NCI-H2029 (cell line): ENCODE measurements around the gene G3BP1.
"Not testable (repeated sequence)": the region's sequence is repeated elsewhere in the genome, so short reads cannot be mapped to it uniquely, and the experiment has no call there.

Experiments used
- DNase-seq: peaks from one replicate; lab custom pipeline; 2025; lab: John Stamatoyannopoulos, UW

The G3BP1 gene

DNA sequence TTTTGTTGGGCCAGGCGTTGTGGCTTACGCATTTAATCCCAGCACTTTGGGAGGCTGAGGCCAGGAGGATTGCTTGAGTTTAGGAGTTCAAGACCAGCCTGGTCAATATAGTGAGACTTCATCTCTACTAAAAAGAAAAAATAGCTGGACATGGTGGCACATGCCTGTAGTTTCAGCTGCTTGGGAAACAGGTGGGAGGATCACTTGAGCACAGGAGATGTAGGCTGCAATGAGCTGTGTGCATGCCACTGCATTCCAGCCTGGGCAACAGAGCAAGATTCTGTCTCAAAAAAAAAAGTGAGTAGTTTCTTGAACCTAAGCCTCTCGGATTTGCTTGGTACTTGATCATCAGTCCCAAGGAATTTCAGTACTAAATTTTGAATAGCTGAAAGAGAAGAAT, 26.9 kb downstream of the G3BP1 start:
- no peak for DNase-seq

GRCh38 chr5:151799407-151799806, 27.7 kb downstream of the G3BP1 start:
- DNase-seq, result no peak

DNA sequence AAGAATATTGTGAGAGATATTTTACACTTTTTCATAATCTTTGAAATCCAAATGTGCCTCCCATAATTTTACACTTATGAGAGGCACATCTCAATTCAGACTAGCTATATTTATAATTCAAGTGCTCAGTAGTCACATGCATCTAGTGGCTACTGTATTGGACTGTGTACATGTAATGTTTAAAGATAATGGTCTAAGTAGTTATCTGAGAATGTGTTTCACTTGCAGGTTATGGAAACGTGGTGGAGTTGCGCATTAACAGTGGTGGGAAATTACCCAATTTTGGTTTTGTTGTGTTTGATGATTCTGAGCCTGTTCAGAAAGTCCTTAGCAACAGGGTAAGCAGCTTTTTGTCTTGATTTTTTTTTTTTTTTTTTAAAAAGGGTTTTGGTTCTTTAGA, 28.8 kb downstream of the G3BP1 start:
- no peak for DNase-seq

DNA sequence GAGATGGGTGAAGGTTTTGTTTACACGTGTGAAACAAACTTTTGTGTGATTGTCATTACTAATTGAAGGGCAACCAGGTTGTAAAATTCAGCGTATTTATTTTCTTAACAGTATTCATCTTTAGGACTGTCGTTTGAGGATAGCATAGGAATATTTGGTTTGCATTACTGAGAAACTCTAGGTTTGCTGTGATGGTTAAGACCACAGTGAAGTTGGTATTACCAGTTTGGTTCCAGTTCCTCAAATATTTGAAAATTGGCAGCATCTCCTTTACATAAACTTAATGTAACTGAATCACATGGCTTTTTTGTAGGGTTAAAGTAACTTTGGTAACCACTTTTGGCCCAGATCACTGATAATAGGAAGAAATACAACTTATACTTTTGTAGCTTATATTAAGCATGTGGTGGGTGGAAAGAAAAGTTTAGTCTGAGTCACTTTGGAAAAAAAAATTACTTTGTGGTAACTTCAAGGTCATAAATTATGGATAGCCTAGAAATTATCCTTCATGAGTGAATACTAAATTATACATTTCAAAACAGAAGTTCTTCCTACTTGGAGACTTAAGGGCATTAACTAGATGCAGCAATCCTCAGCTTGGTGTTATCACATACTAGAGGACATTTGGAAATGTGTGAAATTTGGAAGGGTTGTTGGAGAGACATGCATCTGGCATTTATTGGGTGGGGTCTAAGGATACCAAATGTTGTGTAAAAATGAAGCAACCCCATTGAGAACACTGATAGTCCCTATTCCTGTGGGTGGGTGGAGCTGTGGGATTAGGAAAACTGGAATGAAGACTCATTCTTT, 33.9 kb downstream of the G3BP1 start:
- no peak for DNase-seq

DNA sequence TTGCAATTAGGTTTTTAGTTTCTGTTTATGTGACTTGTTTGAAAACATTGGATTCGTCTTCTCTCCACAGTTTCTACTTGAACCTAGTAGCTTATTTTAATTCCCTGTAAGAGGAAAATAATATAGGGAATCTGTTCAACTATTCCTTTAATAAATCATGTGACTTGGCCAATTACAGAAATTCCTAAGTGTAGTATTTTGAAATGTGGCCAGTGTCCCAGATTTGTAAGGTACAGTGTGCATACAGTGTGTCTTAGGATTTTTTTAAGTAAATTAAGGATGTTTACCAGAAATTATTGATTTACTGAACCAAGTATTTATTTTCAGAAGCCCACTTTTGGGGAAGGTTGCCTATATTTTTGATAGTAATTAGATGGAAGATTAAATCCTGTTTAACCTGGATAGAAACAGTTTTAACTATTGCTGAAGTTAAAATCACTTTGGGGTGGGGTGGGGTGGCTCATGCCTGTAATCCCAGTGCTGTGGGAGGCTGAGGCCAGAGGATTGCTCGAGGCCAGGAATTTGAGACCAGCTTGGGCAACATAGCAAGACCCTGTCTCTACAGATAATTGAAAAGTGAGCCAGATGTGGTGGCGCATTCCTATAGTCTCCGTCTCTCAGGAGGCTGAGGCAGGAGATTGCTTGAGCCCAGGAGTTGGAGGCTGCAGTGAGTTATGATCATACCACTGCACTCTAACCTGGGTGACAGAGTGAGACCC, 36.9 kb downstream of the G3BP1 start:
- no peak for DNase-seq

DNA sequence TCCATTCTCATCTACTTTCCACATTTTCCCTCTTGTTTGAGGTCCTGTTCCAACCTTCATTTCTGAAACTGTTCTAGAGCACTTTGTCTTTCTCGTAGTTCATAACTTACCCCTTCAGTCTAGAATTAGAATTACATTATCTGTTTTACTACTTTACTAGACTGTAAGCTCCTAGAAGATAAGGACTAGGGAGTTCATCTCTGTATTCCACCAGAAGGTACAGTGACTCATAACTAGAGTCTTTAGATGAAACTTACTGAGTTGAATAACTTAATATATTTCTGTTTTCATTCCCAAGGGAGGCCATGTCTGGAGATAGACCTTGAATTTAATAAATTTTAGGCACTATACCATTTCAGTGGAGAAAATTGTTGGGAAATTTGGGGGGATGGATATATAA, 38.7 kb downstream of the G3BP1 start:
- no peak for DNase-seq

- DNase-seq, result no peak
These were observed 39.1 kb downstream of the G3BP1 start for GRCh38 chr5:151810897-151811296.

GRCh38 chr5:151811593-151812321, 40.0 kb downstream of the G3BP1 start:
- DNase-seq, result no peak

GRCh38 chr5:151812757-151813309, 41.1 kb downstream of the G3BP1 start:
- DNase-seq, result no peak

GRCh38 chr5:151815051-151815450, 43.3 kb downstream of the G3BP1 start:
- no peak for DNase-seq

DNA sequence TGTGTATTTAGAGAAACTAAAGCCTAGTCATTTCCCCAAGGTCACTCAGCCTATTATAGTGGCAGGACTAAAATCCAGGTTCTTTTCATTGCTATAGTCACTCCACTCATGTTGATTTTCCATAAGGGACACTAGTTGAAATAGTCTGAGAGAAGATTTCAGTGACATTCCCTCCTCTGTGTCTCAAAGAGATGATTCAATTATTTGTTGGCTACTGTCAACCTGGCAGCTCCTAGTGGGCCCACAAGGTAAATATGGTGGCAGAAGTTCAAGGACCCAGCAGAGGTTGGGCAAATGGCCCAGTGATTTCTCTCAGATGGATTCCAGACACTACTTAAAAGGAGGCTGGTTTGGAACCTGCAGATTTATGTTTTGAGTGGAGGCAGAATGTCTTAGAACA, 48.1 kb downstream of the G3BP1 start:
- DNase-seq, result peak; percentile 64

DNA sequence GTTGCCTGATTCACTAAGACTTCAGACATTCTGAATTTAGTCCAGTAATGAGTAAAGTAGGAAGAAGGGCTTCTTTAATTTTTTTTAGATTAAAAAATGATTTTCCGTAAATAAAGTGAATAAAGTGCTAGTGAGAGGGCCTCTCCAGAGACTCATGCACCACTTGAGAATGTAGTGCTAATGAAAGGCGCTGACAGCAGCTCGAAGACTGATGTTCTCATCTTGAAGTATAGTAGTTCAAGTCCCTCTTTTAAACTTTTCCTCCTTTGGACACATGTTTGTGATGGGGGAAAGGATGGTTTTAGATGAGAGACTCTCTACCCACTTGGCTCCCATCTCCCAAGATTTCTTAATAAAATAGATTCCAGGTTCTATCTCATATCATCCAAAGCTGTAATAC, 48.5 kb downstream of the G3BP1 start:
- no peak for DNase-seq

DNA sequence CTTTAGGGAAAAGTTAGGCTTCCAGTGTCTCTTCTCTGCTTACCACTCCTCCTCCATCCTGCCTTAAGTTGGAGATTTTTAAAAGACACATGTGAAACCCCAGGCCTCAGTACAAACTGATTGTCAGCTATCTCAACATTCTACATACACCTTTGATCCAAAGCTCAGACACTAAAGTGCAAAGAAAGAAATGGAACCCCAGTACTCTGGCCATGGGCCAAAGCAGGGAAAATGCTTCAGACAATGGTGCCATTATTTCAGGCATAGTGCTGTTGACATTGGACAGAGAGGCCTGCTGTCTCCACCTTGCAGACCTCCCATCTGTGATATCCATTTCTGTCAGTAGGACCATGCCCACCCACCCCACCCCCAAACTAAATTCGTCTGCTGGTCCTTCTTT, 49.1 kb downstream of the G3BP1 start:
- DNase-seq, result peak; percentile 5

DNA sequence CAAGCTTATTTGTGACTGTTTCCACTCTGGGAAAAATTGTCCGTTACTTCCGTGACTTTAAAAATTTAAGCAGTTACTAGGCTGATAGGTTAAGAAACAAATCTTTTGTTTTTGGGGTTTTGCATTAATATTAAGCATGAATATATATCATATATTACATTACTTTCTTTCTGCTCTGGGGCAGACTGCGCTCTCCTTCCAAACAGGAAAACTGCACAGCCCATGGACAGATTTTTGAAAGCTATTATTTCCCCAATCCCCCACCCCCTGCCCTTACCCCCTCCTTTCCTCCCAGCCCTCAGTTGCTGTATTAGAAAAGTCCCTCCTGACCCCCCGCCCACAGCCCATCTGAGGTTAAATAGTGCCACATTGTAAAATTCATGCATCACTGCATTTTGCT, 50.4 kb downstream of the G3BP1 start:
- no peak for DNase-seq

DNA sequence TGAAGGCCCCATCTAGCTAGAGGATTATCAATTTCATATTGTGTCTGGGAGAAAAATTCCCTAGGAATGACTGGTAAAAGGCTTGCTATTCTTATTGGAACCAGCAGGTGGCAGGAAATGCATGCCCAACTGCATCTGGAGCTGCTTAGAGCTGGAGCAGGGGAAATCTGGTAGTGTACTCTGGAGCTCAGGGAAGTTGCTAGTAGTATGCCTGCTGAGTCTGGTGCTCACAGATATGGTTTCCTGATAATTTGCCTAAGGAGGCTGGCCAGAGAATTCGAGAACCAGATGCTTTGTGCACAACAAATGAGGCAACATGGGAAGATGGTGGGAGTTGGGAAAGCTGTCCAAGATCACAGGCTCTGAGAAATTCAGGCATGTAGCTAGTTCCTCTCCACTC, 53.7 kb downstream of the G3BP1 start:
- peak; percentile 59 for DNase-seq

DNA sequence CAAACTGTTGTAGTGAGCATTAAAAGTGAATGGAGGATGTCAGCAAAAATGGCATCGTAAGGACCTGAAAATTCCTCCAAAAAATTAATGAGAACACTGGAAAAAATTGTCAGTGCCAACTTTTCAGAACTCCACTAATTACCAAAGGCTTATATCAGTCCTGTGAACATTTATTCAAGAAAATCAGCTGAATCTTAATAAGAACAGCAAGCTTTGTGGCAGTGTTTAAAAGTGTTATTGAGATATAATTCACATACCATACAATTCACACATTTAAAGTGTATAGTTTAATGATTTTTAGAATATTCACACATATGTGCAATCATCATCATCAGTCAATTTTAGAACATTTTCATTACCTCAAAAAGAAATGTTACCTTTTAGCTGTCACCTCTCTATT, 57.6 kb downstream of the G3BP1 start:
- DNase-seq, result no peak

DNA sequence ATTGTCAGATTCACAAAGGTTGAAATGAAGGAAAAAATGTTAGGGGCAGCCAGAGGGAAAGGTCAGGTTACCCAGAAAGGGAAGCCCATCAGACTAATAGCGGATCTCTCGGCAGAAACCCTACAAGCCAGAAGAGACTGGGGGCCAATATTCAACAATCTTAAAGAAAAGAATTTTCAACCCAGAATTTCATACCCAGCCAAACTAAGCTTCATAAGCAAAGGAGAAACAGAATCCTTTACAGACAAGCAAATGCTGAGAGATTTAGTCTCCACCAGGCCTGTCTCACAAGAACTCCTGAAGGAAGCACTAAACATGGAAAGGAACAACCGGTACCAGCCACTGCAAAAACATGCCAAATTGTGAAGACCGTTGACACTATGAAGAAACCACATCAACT, 61.1 kb downstream of the G3BP1 start:
- DNase-seq, result not testable (repeated sequence)

DNA sequence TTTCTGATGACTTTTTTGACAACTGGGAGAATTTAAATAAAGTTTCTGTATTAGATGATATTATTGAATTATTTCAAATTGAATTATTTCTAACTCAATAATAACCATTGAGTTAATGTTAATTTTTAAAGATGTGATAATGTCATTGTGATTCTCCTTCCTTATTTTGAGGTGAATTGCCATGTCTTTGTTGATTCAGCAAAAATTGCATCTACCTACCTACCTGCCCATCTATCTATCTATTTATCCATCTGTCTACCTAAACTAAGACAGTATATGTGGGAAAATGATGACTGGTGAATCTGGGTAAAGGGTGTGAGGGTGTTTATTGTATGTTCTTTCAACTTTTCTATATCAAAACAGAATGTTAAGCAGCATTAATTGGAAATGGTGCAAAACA, 75.0 kb downstream of the G3BP1 start:
- no peak for DNase-seq

GRCh38 chr5:151847871-151848270, 76.1 kb downstream of the G3BP1 start:
- DNase-seq, result no peak

DNA sequence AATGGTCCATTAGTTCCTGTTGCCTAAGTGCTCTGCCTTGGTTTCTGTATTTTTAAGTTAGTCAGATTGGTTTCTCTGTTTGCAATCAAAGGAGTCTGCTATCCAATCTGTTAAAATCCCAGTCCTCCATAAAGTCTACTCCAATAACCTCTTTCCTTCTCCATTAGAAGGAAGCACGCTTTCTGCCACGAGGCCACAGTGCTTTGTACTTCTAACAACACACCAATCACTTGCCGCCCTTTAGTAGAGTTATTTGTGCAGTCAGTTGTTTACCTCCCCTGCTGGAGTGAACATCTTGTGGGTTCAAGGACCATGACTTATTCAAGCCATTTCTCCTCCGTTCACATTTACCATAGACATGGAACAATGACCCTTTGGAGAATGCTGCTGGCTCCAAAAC, 83.9 kb downstream of the G3BP1 start:
- no peak for DNase-seq

- DNase-seq, result no peak
These were observed 85.1 kb downstream of the G3BP1 start for GRCh38 chr5:151856861-151857260.

GRCh38 chr5:151860867-151861266, 89.1 kb downstream of the G3BP1 start:
- DNase-seq, result not testable (repeated sequence)
